Measurements from ENCODE around the gene DLG4.

The DLG4 gene

GRCh38 chr17:7147772-7148171 lies 71.9 kb downstream of the DLG4 start:
- in situ Hi-C loops (cut with MboI; ENCODE audit: low sequenced_read_pairs, unreplicated experiment), result loop anchor here (25.0 kb wide), 1 partner anchor 235 kb away; no protein-coding TSS in a partner anchor
- DNase-seq (ENCODE audit: low spot score), result no peak
- no peak for TF ChIP-seq CTCF (IDR thresholded peaks at IDR 0.05; ENCODE audit: borderline replicate concordance, control extremely low read depth, extremely low read depth, insufficient read depth, missing control alignments)

GRCh38 chr17:7146115-7146514 lies 73.5 kb downstream of the DLG4 start:
- no peak for TF ChIP-seq CTCF (IDR thresholded peaks at IDR 0.05; ENCODE audit: borderline replicate concordance, control extremely low read depth, extremely low read depth, insufficient read depth, missing control alignments)
- no peak for DNase-seq (ENCODE audit: low spot score)
- in situ Hi-C loops (cut with MboI; ENCODE audit: low sequenced_read_pairs, unreplicated experiment), result loop anchor here (25.0 kb wide), 1 partner anchor 234 kb away; no protein-coding TSS in a partner anchor

GRCh38 chr17:7144213-7144612 lies 75.4 kb downstream of the DLG4 start:
- in situ Hi-C loops (cut with MboI; ENCODE audit: low sequenced_read_pairs, unreplicated experiment), result loop anchor here (25.0 kb wide), 1 partner anchor 232 kb away; no protein-coding TSS in a partner anchor
- no peak for DNase-seq (ENCODE audit: low spot score)
- TF ChIP-seq CTCF (IDR thresholded peaks at IDR 0.05; ENCODE audit: borderline replicate concordance, control extremely low read depth, extremely low read depth, insufficient read depth, missing control alignments), result no peak

- in situ Hi-C loops (cut with MboI; ENCODE audit: low sequenced_read_pairs, unreplicated experiment), result loop anchor here (25.0 kb wide), 1 partner anchor 230 kb away; no protein-coding TSS in a partner anchor
- DNase-seq (ENCODE audit: low spot score), result no peak
- TF ChIP-seq CTCF (IDR thresholded peaks at IDR 0.05; ENCODE audit: borderline replicate concordance, control extremely low read depth, extremely low read depth, insufficient read depth, missing control alignments), result no peak
These were observed 77.8 kb downstream of the DLG4 start for GRCh38 chr17:7141824-7142223.

- no peak for DNase-seq (ENCODE audit: low spot score)
- in situ Hi-C loops (cut with MboI; ENCODE audit: low sequenced_read_pairs, unreplicated experiment), result loop anchor here (5.0 to 25.0 kb wide), 2 partner anchors 87 to 227 kb away; no protein-coding TSS in a partner anchor
- TF ChIP-seq CTCF (IDR thresholded peaks at IDR 0.05; ENCODE audit: borderline replicate concordance, control extremely low read depth, extremely low read depth, insufficient read depth, missing control alignments), result no peak
These were observed 80.2 kb downstream of the DLG4 start for GRCh38 chr17:7139400-7139799.

- TF ChIP-seq CTCF (IDR thresholded peaks at IDR 0.05; ENCODE audit: borderline replicate concordance, control extremely low read depth, extremely low read depth, insufficient read depth, missing control alignments), result no peak
- in situ Hi-C loops (cut with MboI; ENCODE audit: low sequenced_read_pairs, unreplicated experiment), result loop anchor here (5.0 to 25.0 kb wide), 2 partner anchors 87 to 227 kb away; no protein-coding TSS in a partner anchor
- DNase-seq (ENCODE audit: low spot score), result no peak
These were observed 80.7 kb downstream of the DLG4 start for GRCh38 chr17:7138800-7139381.

Data from GM13976 (cell line).